GM12878 (cell line): ENCODE data around the gene CHCHD3. TPM values are rescaled to one million over a fixed set of nuclear protein-coding genes. Genes with fewer than 3 reads are reported as not detected.
A peak's percentile ranks its signal among the peaks of the same experiment; 100 is the strongest.

ENCODE experiments used
- ATAC-seq: fragments of 200-7000 bp; cut with Tn5 transposase; 3 replicates; pipeline ENCODE4 v1.9.1; 2020; ENCODE audit warnings: mild to moderate bottlenecking, moderate library complexity
- BruUV-seq: library from RNA; stranded (reverse); fragments of 400-500 nt; replicated peaks from 2 replicates; lab custom pipeline; 2021; lab: Mats Ljungman, UMichigan
- CTCF ChIA-PET: fragments of 300-600 bp; sonication (Branson Sonifier 250); formaldehyde crosslinking; extraction: SDS; loops from one replicate; lab custom pipeline; 2021; ENCODE audit warnings: inconsistent platforms; lab: Yijun Ruan, JAX
- POLR2A ChIA-PET: fragments of 350-600 bp; formaldehyde crosslinking; extraction: SDS; loops from one replicate; lab custom pipeline; 2021; ENCODE audit warnings: inconsistent platforms; lab: Charles Lee
- RAD21 ChIA-PET: fragments of 300-600 bp; sonication (Branson Sonifier 250); formaldehyde crosslinking; loops from one replicate; lab custom pipeline; 2023; ENCODE audit warnings: antibody characterized with exemption; ENCODE audit not compliant: unreplicated experiment; lab: Charles Lee
- SMC1A ChIA-PET: fragments of 300-600 bp; sonication (Branson Sonifier 250); formaldehyde crosslinking; loops from one replicate; lab custom pipeline; 2023; ENCODE audit not compliant: unreplicated experiment, uncharacterized antibody; lab: Charles Lee
- DNase-seq: peaks from one replicate; pipeline ENCODE4 v3.0.0-alpha.2; 2011; ENCODE audit warnings: low read depth, low spot score
- FAIRE-seq: peaks from 3 replicates; lab custom pipeline; 2011; peaks lifted over from hg19 to GRCh38; lab: Jason Lieb, UNC
- H2AFZ ChIP-seq: 2 replicates; pipeline ENCODE4 v1.6.0; 2011; ENCODE audit warnings: low read depth, low read length, control low read depth; ENCODE audit not compliant: control insufficient read depth
- H3K27ac ChIP-seq: 2 replicates; pipeline ENCODE4 v1.5.1; 2011; ENCODE audit warnings: control low read depth; ENCODE audit not compliant: control insufficient read depth, insufficient read depth
- H3K27me3 ChIP-seq, 2 experiments: replicated peaks in 1 of 2; 2 replicates each; pipeline versions ENCODE4 v1.6.0 to v1.6.1; 2011; ENCODE audit warnings: low read length in 1 of 2; ENCODE audit not compliant: control insufficient read depth in 2 of 2, insufficient read depth in 2 of 2
- H3K36me3 ChIP-seq, 2 experiments: 2 replicates each; pipeline ENCODE4 v1.5.1; 2011; ENCODE audit warnings: low read length in 1 of 2; ENCODE audit not compliant: control insufficient read depth in 2 of 2, insufficient read depth in 2 of 2
- H3K4me1 ChIP-seq: 2 replicates; pipeline ENCODE4 v1.6.1; 2011; ENCODE audit warnings: mild to moderate bottlenecking, low read length, moderate library complexity, mixed read lengths; ENCODE audit not compliant: control insufficient read depth, insufficient read depth
- H3K4me2 ChIP-seq: 2 replicates; pipeline ENCODE4 v1.6.0; 2011; ENCODE audit warnings: control low read depth; ENCODE audit not compliant: control insufficient read depth, insufficient read depth
- H3K4me3 ChIP-seq: fragments of 200-600 bp; sonication (generic); 2 replicates; pipeline ENCODE4 v1.5.1; 2016
- H3K79me2 ChIP-seq: 2 replicates; pipeline ENCODE4 v1.6.0; 2011; ENCODE audit warnings: low read length; ENCODE audit not compliant: control insufficient read depth, insufficient read depth
- H3K9ac ChIP-seq: 2 replicates; pipeline ENCODE4 v1.8.0; 2011; ENCODE audit warnings: low read length, control low read depth, mixed read lengths; ENCODE audit not compliant: control insufficient read depth, insufficient read depth
- H3K9me3 ChIP-seq: replicated peaks from 3 replicates; pipeline ENCODE4 v1.5.1; 2011; ENCODE audit warnings: mild to moderate bottlenecking, low read length; ENCODE audit not compliant: control insufficient read depth, insufficient read depth
- H4K20me1 ChIP-seq: 2 replicates; pipeline ENCODE4 v1.6.0; 2011; ENCODE audit not compliant: control insufficient read depth, insufficient read depth
- CEBPB ChIP-seq, 2 experiments: fragments of 150-350 bp in 1 of 2; IDR thresholded peaks; 2 replicates each; pipeline ENCODE4 v1.6.1; 2012 to 2014; ENCODE audit warnings: low read depth in 2 of 2, low read length in 2 of 2, borderline replicate concordance in 1 of 2, inconsistent platforms in 1 of 2
- CREB1 ChIP-seq: IDR thresholded peaks from 2 replicates; pipeline ENCODE4 v1.6.1; 2012; ENCODE audit warnings: low read depth, mild to moderate bottlenecking, inconsistent platforms
- CREM ChIP-seq: IDR thresholded peaks from 2 replicates; pipeline ENCODE4 v1.6.1; 2014; ENCODE audit warnings: antibody characterized with exemption, low read depth
- DPF2 ChIP-seq: fragments of 450-650 bp; IDR thresholded peaks from 2 replicates; pipeline ENCODE4 v1.6.1; 2017; ENCODE audit warnings: mild to moderate bottlenecking
- ETV6 ChIP-seq, 2 experiments: fragments of 450-650 bp in 1 of 2; IDR thresholded peaks in 1 of 2; conservative IDR thresholded peaks in 1 of 2; 2 replicates each; pipeline ENCODE4 v1.6.1; 2014; ENCODE audit warnings: antibody characterized with exemption in 1 of 2, borderline replicate concordance in 1 of 2, low read depth in 1 of 2, mild to moderate bottlenecking in 1 of 2, moderate library complexity in 1 of 2
- EZH2 ChIP-seq: IDR thresholded peaks from 2 replicates; pipeline ENCODE4 v1.6.1; 2012; ENCODE audit warnings: low read depth, mild to moderate bottlenecking, control low read depth, inconsistent platforms, low read length, borderline replicate concordance; ENCODE audit not compliant: control insufficient read depth
- IRF4 ChIP-seq: IDR thresholded peaks from 2 replicates; pipeline ENCODE4 v1.6.1; 2011; ENCODE audit warnings: low read depth, low read length
- WGBS: methylation state at CpG from one replicate; pipeline ENCODE4 v1.1.6; 2016; ENCODE audit warnings: low lambda C conversion rate; ENCODE audit not compliant: insufficient replicate concordance, insufficient coverage; ENCODE audit errors: missing lambda C conversion rate; 5-methylcytosine and 5-hydroxymethylcytosine counted together
- in situ Hi-C: fragments of 300-500 bp; cut with MboI; formaldehyde crosslinking; loops from 9 replicates; pipeline ENCODE4 v1.14.3; 2018; ENCODE audit warnings: mixed read lengths
- intact Hi-C: fragments of 100-400 bp; cut with micrococcal nuclease; formaldehyde crosslinking; loops from one replicate; pipeline ENCODE4 v1.14.2; 2022; ENCODE audit not compliant: unreplicated experiment
- polyA plus RNA-seq, 11 experiments: library from polyadenylated mRNA; depleted of rRNA in 4 of 11; unstranded in 6 of 11; stranded (reverse) in 5 of 11; fragments of >200 nt; fragmentation: Nextera tagmentation in 4 of 11; fragmentation: Illumina TruSeq in 1 of 11; extraction: Ambion mirVana in 4 of 11; extraction: Trizol in 1 of 11; gene quantifications; 1 replicate in 1 of 11; 2 replicates in 10 of 11; pipeline versions ENCODE4 v1.2.1 to v1.2.3, GENCODE V29; 2011 to 2016; ENCODE audit warnings: inconsistent platforms in 2 of 11, missing spikeins in 2 of 11, low read depth in 1 of 11
- total RNA-seq, 4 experiments: library from RNA; depleted of rRNA in 3 of 4; stranded (reverse); fragments of >200 nt in 3 of 4; fragmentation: Illumina TruSeq in 1 of 4; extraction: Trizol in 1 of 4; gene quantifications; 2 replicates each; pipeline versions ENCODE4 v1.2.1 to v1.2.3, GENCODE V29; 2013 to 2021

The CHCHD3 gene
- total and polyA plus RNA-seq, 10 of the 15 experiments (the other 5 are each of a cell fraction or from before 2014, with no cell fraction given) = 38.3 to 178 (median 96.2) TPM

DNA sequence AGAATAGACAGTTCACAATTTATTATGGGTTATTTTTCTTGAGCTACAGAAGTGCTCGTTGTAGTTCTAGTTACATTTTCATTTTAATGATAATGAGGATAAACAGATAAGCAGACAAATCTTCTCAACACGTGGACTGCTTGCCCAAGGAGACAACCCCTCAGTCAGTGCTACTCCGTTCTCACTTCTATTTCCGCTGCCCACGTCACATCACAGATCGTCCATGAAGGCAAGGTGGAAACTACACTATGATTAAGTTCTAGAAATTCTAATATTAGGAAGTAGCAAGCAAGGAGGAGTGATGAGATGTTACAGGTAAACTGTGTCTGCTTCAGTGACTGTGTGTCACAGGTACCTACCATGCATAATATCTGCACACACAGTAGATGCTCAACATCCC is 210.5 kb downstream of the CHCHD3 start:
- DNase-seq = no peak
- H2AFZ ChIP-seq = peak overlapping the region; percentile 31
- H3K9me3 ChIP-seq = no peaks in the 10 kb centered on the region
- intact Hi-C loops = no loop called here
- CTCF ChIA-PET = no interaction called here
- no TSS peak for BruUV-seq
- POLR2A ChIA-PET = no interaction called here
- H3K4me1 ChIP-seq = peaks cover 17% of the 10 kb centered on the region; the same call in 1 of the 2 replicates
- in situ Hi-C loops = no loop called here
- peak overlapping the region; percentile 39 for H3K4me2 ChIP-seq
- H3K27ac ChIP-seq = peak overlapping the region; percentile 5; the same call in 1 of the 2 replicates
- peak; percentile 78 for FAIRE-seq
- H3K9ac ChIP-seq = no peak overlapping the region; the same call in 1 of the 2 replicates
- H3K4me3 ChIP-seq = no peak overlapping the region
- H3K27me3 ChIP-seq = no peaks in the 10 kb centered on the region
- TF ChIP-seq CREB1 (peak; percentile 64; the same call in 1 of the 2 replicates), ETV6 (conservative IDR thresholded peaks at IDR 0.05 in 1 of 2, IDR thresholded peaks at IDR 0.05 in 1 of 2; ENCODE audit: borderline replicate concordance in 1 of 2, low read depth in 1 of 2) (peak in 1 of 2 experiments; percentile 22; a peak in 1 of 4 replicates), CREM (peak; percentile 70), CEBPB (IDR thresholded peaks at IDR 0.05; ENCODE audit: borderline replicate concordance in 1 of 2, low read depth in 2 of 2, low read length in 2 of 2) (no peak), DPF2 (no peak), IRF4 (0 out of 2 replicates have a peak, but pooled peaks have one; percentile 10), EZH2 (no peak)
- TF ChIP-seq, all 136 proteins: peak for 4
- peak; percentile 47 for ATAC-seq
- H4K20me1 ChIP-seq = no peaks in the 10 kb centered on the region
- H3K36me3 ChIP-seq = no peaks in the 10 kb centered on the region; a peak in 1 of 4 replicates
- whole genome bisulfite sequencing = 27% methylated on average over 6 of the region's 6 CpGs
- RAD21 ChIA-PET = no interaction called here
- peaks cover 2% of the 10 kb centered on the region; the same call in 1 of the 2 replicates for H3K79me2 ChIP-seq
- SMC1A ChIA-PET = interaction anchor here (5.8 kb wide), 1 partner anchor 10 kb away, joined by 53 read pairs; no protein-coding TSS in a partner anchor
